Karpas-422 (cell line): Measurements from ENCODE around the gene CLASP1. TPM values are rescaled to one million over a fixed set of nuclear protein-coding genes. Genes with fewer than 3 reads are reported as not detected.
"Not testable (repeated sequence)": the region's sequence is repeated elsewhere in the genome, so short reads cannot be mapped to it uniquely, and the experiment has no call there.

Source experiments
- DNase-seq: peaks from one replicate; pipeline ENCODE4 v3.0.0-alpha.2; 2015
- H2AFZ ChIP-seq: fragments of 200-600 bp; sonication (generic); 2 replicates; pipeline ENCODE4 v1.6.1; 2014; ENCODE audit warnings: antibody characterized with exemption, low read length, mixed read lengths
- H3K27ac ChIP-seq: fragments of 200-600 bp; sonication (generic); 2 replicates; pipeline ENCODE4 v1.5.1; 2014; ENCODE audit warnings: mild to moderate bottlenecking, low read length, moderate library complexity
- H3K27me3 ChIP-seq: fragments of 200-600 bp; sonication (generic); 2 replicates; pipeline ENCODE4 v1.6.1; 2014; ENCODE audit warnings: low read length, mixed read lengths
- H3K36me3 ChIP-seq: fragments of 200-600 bp; sonication (generic); 2 replicates; pipeline ENCODE4 v1.6.1; 2014; ENCODE audit warnings: low read length, mixed read lengths; ENCODE audit not compliant: insufficient read depth
- H3K4me1 ChIP-seq: fragments of 200-600 bp; sonication (generic); 2 replicates; pipeline ENCODE4 v1.6.1; 2014; ENCODE audit warnings: mild to moderate bottlenecking, low read length, mixed read lengths
- H3K4me2 ChIP-seq: fragments of 200-600 bp; sonication (generic); 2 replicates; pipeline ENCODE4 v1.6.1; 2014; ENCODE audit warnings: low read length, low read depth, mild to moderate bottlenecking; ENCODE audit not compliant: poor library complexity, severe bottlenecking
- H3K4me3 ChIP-seq: fragments of 200-600 bp; sonication (generic); 2 replicates; pipeline ENCODE4 v1.5.1; 2014; ENCODE audit warnings: mild to moderate bottlenecking, antibody characterized with exemption, low read length, mixed read lengths
- H3K79me2 ChIP-seq: fragments of 200-600 bp; sonication (generic); 2 replicates; pipeline ENCODE4 v1.6.1; 2014; ENCODE audit warnings: mild to moderate bottlenecking, low read length, mixed read lengths
- H3K9ac ChIP-seq: fragments of 200-600 bp; sonication (generic); 2 replicates; pipeline ENCODE4 v1.6.0; 2014; ENCODE audit warnings: low read length
- H3K9me2 ChIP-seq: fragments of 200-600 bp; sonication (generic), shearing (Covaris generic); replicated peaks from 2 replicates; pipeline ENCODE4 v1.6.0; 2014; ENCODE audit warnings: mild to moderate bottlenecking, low read length, moderate library complexity; ENCODE audit not compliant: insufficient read depth
- H3K9me3 ChIP-seq: fragments of 300-700, 200-600 bp; sonication (generic); 2 replicates; pipeline ENCODE4 v1.6.1; 2014; ENCODE audit warnings: low read length, mixed read lengths
- H4K20me1 ChIP-seq: fragments of 200-600 bp; sonication (generic); 2 replicates; pipeline ENCODE4 v1.6.1; 2014; ENCODE audit warnings: mild to moderate bottlenecking, antibody characterized with exemption, low read length, low read depth; ENCODE audit not compliant: insufficient read depth
- total RNA-seq: library from RNA; depleted of rRNA; stranded (reverse); fragments of >200 nt; shearing (Covaris generic); gene quantifications from 2 replicates; pipeline ENCODE4 v1.2.3, GENCODE V29; 2014; ENCODE audit warnings: low replicate concordance

The CLASP1 gene
- total RNA-seq, 1 experiment from 2014 or later = 102 TPM

GRCh38 chr2:121329786-121330185 is 319.5 kb downstream of the CLASP1 start:
- H3K9me2 ChIP-seq = no peaks in the 10 kb centered on the region
- H3K4me1 ChIP-seq = no peaks in the 10 kb centered on the region
- H3K9me3 ChIP-seq = no peaks in the 10 kb centered on the region
- H3K36me3 ChIP-seq = no peaks in the 10 kb centered on the region
- H3K4me2 ChIP-seq = no peak overlapping the region
- H3K4me3 ChIP-seq = no peak overlapping the region
- H4K20me1 ChIP-seq = no peaks in the 10 kb centered on the region
- DNase-seq = no peak
- no peaks in the 10 kb centered on the region for H3K79me2 ChIP-seq
- no peak overlapping the region for H2AFZ ChIP-seq
- no peaks in the 10 kb centered on the region for H3K27me3 ChIP-seq
- H3K27ac ChIP-seq = no peak overlapping the region
- no peak overlapping the region for H3K9ac ChIP-seq

DNA sequence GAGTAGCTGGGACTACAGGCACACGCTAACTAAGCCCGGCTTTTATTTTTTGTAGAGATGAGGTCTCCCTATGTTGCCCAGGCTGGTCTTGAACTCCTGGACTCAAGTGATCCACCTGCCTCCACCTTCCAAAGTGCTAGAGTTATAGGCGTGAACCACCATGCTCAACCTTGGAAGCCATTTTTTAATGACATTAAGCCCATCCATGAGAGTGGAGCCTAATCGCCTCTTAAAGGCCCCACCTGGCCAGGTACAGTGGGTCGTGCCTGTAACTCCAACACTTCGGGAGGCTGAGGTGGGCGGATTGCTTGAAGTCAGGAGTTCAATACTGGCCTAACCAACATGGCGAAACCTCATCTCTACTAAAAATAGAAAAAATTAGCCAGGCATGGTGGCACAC is 322.6 kb downstream of the CLASP1 start:
- H3K4me1 ChIP-seq = no peaks in the 10 kb centered on the region
- H2AFZ ChIP-seq = no peak overlapping the region
- no peaks in the 10 kb centered on the region for H3K36me3 ChIP-seq
- no peak overlapping the region for H3K9ac ChIP-seq
- H3K9me3 ChIP-seq = no peaks in the 10 kb centered on the region
- no peaks in the 10 kb centered on the region for H3K9me2 ChIP-seq
- no peaks in the 10 kb centered on the region for H3K27me3 ChIP-seq
- no peaks in the 10 kb centered on the region for H3K79me2 ChIP-seq
- H3K27ac ChIP-seq = no peak overlapping the region
- H4K20me1 ChIP-seq = no peaks in the 10 kb centered on the region
- no peak overlapping the region for H3K4me2 ChIP-seq
- DNase-seq = no peak
- no peak overlapping the region for H3K4me3 ChIP-seq

DNA sequence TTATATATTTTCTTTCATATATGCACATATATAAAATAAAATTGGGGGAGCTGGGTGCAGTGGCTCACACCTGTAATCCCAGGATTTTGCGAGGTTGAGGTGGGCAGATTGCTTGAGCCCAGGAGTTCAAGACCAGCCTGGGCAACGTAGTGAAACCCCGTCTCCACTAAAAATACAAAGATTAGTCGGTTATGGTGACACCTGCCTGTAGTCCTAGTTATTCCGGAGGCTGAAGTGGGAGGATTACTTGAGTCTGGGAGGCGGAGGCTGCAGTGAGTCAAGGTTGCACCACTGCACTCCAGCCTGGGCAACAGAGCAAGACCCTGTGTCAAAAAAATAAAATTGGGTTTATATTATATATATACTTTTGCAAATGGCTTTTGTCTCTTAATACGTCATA is 324.7 kb downstream of the CLASP1 start:
- Histone ChIP-seq H3K79me2 (no peaks in the 10 kb centered on the region), H3K27ac (no peak overlapping the region), H2AFZ (no peak overlapping the region), H3K9me3 (no peaks in the 10 kb centered on the region), H3K27me3 (no peaks in the 10 kb centered on the region), H4K20me1 (no peaks in the 10 kb centered on the region), H3K9me2 (no peaks in the 10 kb centered on the region), H3K4me1 (no peaks in the 10 kb centered on the region), H3K4me3 (no peak overlapping the region), H3K36me3 (no peaks in the 10 kb centered on the region), H3K9ac (no peak overlapping the region), H3K4me2 (no peak overlapping the region)
- no peak for DNase-seq

GRCh38 chr2:121321476-121321875 is 327.8 kb downstream of the CLASP1 start:
- Histone ChIP-seq H3K27ac (no peak overlapping the region), H2AFZ (no peak overlapping the region), H3K4me2 (no peak overlapping the region), H3K79me2 (no peaks in the 10 kb centered on the region), H3K4me3 (no peak overlapping the region), H3K4me1 (no peaks in the 10 kb centered on the region), H3K27me3 (no peaks in the 10 kb centered on the region), H3K9me2 (no peaks in the 10 kb centered on the region), H4K20me1 (no peaks in the 10 kb centered on the region), H3K9ac (no peak overlapping the region), H3K36me3 (no peaks in the 10 kb centered on the region), H3K9me3 (no peaks in the 10 kb centered on the region)
- no peak for DNase-seq

- H3K4me1 ChIP-seq = no peaks in the 10 kb centered on the region
- no peak overlapping the region for H2AFZ ChIP-seq
Measured at GRCh38 chr2:121319941-121320340, 329.3 kb downstream of the CLASP1 start.

GRCh38 chr2:121316986-121317385 is 332.3 kb downstream of the CLASP1 start:
- Histone ChIP-seq H3K9ac (no peak overlapping the region), H3K79me2 (no peaks in the 10 kb centered on the region), H3K27me3 (no peaks in the 10 kb centered on the region), H3K9me3 (no peaks in the 10 kb centered on the region), H3K4me1 (no peaks in the 10 kb centered on the region), H3K9me2 (no peaks in the 10 kb centered on the region), H4K20me1 (no peaks in the 10 kb centered on the region), H3K27ac (no peak overlapping the region), H3K36me3 (no peaks in the 10 kb centered on the region), H2AFZ (no peak overlapping the region), H3K4me2 (no peak overlapping the region), H3K4me3 (no peak overlapping the region)
- DNase-seq = no peak

More at GRCh38 chr2:121319941-121320340, 329.3 kb downstream of the CLASP1 start:
- Histone ChIP-seq H4K20me1 (no peaks in the 10 kb centered on the region), H3K27ac (no peak overlapping the region), H3K9me3 (no peaks in the 10 kb centered on the region), H3K9ac (no peak overlapping the region), H3K36me3 (no peaks in the 10 kb centered on the region), H3K9me2 (no peaks in the 10 kb centered on the region), H3K4me2 (no peak overlapping the region), H3K79me2 (no peaks in the 10 kb centered on the region), H3K4me3 (no peak overlapping the region), H3K27me3 (no peaks in the 10 kb centered on the region)
- DNase-seq = no peak

- not testable (repeated sequence) for H3K4me3 ChIP-seq, H3K9ac ChIP-seq, H3K27me3 ChIP-seq, H3K9me2 ChIP-seq, H2AFZ ChIP-seq, H3K79me2 ChIP-seq, H3K9me3 ChIP-seq, H3K4me1 ChIP-seq, H3K27ac ChIP-seq, H3K4me2 ChIP-seq, H3K36me3 ChIP-seq, H4K20me1 ChIP-seq, DNase-seq
Measured at GRCh38 chr2:121313701-121314100, 335.6 kb downstream of the CLASP1 start.

DNA sequence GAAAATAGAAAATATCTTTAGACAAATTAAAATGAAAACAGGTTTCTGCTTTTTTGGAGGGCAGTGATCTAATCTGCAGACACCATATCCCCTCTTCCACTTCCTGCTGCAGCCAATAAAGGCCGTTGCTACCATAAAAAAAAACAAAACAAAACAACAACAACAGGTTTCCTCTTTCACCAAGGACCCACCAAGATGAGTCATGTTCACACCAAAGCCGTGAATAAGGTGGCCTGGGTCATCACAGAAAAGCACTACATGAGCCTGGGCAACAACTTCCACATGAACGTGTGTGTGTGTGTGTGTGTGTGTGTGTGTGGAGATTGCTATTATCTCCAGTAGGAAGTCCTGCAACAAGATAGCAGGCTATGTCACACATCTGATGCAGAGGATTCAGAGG is 339.5 kb downstream of the CLASP1 start:
- no peak overlapping the region for H3K9ac ChIP-seq
- H3K27ac ChIP-seq = no peak overlapping the region
- H3K79me2 ChIP-seq = no peaks in the 10 kb centered on the region
- H3K4me2 ChIP-seq = no peak overlapping the region
- H3K9me2 ChIP-seq = no peaks in the 10 kb centered on the region
- H4K20me1 ChIP-seq = no peaks in the 10 kb centered on the region
- H3K4me1 ChIP-seq = no peaks in the 10 kb centered on the region
- no peaks in the 10 kb centered on the region for H3K9me3 ChIP-seq
- H2AFZ ChIP-seq = no peak overlapping the region
- no peaks in the 10 kb centered on the region for H3K36me3 ChIP-seq
- DNase-seq = no peak
- H3K4me3 ChIP-seq = no peak overlapping the region
- no peaks in the 10 kb centered on the region for H3K27me3 ChIP-seq

- Histone ChIP-seq H3K36me3 (no peaks in the 10 kb centered on the region), H3K27ac (no peak overlapping the region), H3K4me1 (no peaks in the 10 kb centered on the region), H3K27me3 (no peaks in the 10 kb centered on the region), H3K9ac (no peak overlapping the region), H3K9me2 (no peaks in the 10 kb centered on the region), H2AFZ (no peak overlapping the region), H4K20me1 (no peaks in the 10 kb centered on the region), H3K9me3 (no peaks in the 10 kb centered on the region), H3K4me3 (no peak overlapping the region), H3K79me2 (no peaks in the 10 kb centered on the region), H3K4me2 (no peak overlapping the region)
- DNase-seq = no peak
Measured at GRCh38 chr2:121309323-121309722, 339.9 kb downstream of the CLASP1 start.
